Ecto neural progenitor cell (in vitro differentiated cells): ENCODE results near the gene PPP6R2.

Source experiments
- DNase-seq: peaks from one replicate; pipeline ENCODE4 v3.0.0-alpha.2; 2018; ENCODE audit warnings: low spot score

The PPP6R2 gene

DNA sequence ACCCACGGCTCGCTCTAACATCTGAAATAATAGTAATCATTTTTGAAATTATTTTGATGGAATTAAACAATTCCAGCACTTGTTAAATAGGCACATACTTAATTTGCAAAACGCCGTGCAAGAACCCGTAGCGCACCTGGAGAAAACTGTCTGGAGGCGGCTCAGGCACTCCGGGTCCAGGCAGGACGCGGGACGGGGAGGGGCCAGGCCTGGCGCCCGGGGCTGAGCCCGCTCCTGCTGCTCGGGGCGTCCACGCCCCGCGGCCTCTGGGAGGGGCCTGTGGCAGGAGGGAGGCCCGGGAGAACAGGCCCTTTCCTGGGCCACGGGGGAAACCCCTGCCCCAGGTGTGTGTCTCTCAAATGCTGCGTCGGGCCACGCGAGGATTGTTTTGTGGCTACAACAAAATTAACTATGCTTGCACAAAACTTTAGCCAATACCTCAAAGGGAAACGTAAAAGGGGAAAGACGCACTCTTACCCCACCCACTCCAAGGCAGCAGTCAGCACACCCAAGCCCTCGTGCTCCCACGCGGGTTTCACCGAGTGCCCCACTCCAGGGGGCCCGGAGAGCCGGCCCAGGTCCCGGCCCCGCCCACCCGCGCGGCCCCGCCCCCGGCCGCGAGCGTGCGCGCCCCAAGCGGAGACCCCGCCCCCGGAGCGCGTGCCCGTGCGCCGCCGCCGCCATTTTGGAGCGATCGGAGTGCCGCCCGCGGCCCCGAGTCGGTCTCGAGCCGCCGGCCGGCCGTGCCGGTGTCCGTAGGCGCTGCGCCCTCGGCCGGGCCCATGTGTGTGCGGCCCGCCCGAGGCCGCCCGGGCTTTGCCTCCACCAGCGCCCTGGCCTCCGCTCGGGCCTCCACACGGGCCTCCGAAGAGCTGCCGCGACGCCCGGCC lies at the start of gene PPP6R2:
Gene PPP6R2 (plus strand): TSS at position 677 of the 890 bp plus-strand sequence. CDS start 50,582 bp downstream, outside the sequence.
- peak; percentile 93 for DNase-seq

DNA sequence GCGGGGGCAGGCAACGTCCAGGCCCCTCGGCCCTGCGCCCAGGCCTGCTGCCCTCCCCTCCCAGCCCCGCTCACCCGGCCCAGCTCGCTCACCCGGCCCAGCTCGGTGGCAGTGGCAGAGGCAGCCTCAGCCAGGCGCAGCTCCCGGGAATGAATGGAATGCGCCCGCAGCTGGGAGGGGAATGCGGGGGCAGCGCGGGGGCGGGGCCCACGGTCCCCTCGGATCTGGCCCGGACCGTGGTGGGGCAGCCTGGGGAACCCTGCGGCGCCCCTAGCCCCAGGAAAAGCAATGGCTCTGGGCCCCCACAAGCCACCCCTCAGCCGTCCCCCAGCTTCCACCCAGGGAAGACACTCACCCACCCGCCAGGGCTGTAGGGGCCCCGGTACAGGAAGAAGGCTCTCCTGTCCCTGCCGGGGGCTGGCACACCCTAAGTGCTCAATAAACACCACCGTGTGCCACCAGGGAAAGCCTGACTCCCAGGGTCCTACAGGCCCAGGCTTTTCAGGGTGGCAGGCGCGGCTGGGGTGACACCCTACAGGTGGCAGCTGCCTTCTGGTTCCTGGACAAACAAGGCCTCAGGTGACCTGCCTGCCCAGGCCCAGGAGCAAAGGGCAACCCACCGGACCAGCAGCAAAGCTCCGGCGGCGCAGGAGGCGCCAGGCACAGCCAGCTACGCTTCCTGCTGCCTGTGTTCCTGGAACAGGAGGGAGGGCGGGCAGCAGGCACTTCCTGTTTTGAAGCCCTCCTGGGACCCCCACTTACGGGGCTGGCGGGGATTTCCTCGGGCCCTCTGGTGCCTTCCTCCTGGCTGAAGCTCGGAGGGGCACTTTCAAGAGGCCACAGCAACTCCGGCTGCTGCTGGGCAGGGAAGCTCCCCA lies 49.4 kb upstream of the PPP6R2 start:
- DNase-seq, result peak; percentile 90

DNA sequence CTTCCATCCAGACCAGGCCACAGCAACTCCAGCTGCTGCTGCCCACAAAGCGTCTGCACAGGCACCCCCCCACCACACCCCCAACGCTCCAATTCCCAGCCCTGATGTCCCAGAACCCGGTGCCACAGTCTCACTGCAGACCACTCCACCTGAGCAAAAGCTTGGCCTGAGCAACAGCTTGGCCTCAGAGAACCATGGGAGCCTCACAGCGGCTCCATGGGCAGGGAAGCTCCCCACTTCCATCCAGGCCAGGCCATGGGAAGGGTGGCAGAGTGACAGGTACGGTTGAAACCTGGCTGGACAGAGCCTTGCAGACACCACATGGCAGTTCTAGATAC lies 48.8 kb upstream of the PPP6R2 start:
- no peak for DNase-seq

DNA sequence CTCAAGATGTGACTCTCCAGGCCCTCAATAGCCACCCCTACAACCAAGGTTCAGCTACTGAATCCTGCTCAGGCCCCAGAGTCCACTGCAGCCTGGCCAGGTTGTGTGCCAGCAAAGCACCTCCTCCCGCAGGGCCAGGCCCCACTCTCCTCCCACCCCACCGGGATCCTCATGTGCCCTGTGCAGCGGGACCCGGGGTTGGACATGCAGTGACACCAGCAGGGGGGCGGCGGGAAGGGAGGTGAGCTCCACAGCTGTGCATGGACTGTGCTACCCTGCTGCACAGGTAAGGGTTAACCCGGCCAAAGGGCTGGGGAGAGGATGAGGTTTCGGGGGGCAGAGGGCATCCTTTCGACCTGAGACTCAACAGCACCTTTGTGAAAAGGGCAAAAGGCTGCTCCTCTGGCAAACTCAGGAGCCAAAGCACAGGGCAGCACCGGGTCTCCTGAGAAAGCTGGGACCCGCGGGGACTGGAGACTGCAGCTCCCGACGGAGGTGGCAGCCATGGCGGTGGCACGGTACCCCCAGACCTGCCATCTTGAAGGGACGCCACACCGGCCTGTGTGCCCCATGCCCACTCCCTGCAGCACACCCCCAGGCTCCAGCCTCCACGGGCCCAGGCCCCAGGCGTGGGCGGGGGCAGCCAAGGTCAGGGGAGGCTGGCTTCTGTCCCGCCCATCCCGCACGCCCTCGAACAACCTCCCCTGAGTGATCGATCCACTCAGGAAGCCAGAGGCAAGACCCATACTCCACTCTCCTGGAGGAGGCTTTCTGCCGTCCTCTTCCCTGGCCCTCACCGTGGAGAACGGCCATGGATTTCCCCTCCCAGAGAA lies 46.3 kb upstream of the PPP6R2 start:
- no peak for DNase-seq

DNA sequence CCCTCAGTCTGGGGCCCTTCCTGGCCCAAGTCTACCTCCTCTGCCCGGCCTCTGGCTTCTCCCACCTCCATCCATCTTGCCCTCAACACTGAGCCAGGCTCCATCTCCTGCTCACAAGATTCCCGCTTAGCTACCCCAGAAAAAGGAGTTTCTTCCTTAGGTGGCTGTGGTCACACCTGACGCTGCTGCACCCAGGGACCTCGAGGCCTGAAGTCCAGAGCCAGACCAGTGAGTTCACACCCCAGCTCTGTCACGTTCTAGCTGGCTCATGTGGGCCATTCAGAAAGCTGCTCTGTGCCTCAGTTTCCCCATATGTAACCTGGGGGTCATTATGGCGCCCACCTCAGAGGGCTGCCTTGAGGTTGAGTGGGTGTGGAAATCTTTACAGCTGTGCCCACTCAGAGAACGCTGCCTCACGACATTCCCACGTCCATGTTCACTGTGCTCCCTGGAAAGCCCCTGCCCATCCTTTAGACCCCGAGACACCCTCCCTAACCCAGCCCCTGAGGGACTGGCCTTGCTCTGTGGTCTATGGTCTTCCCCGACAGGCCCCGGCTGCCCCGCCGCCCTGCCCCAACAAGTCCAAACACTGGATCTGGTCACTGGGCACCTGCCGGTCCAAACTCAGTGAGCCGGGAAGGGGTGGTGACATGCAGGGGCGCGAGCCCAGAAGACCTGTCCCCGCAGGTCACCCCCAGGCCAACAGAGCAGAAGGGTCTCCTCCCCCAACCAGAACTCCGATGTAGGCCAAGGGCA lies 45.4 kb upstream of the PPP6R2 start:
- DNase-seq, result no peak

DNA sequence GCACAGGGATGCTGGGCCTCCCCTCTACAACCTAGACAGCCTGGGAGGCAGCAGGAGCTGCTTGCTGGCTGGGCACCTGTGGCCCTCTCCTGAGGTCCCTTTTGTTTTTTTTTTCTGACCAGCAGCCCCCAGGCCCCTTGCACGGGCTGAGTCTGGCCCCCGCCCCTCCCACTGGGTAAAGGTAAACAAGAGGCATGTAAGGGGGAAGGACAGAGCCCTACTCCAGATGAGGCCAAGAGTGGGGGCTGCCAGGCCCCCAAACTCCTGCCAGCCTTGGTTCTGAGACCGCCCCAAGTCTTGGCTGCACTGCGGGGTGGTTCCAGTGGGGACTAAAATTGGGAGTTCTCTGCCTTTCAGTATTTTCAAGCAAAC lies 44.9 kb upstream of the PPP6R2 start:
- DNase-seq, result no peak

GRCh38 chr22:50298937-50299784 lies 44.0 kb upstream of the PPP6R2 start:
- DNase-seq, result no peak

DNA sequence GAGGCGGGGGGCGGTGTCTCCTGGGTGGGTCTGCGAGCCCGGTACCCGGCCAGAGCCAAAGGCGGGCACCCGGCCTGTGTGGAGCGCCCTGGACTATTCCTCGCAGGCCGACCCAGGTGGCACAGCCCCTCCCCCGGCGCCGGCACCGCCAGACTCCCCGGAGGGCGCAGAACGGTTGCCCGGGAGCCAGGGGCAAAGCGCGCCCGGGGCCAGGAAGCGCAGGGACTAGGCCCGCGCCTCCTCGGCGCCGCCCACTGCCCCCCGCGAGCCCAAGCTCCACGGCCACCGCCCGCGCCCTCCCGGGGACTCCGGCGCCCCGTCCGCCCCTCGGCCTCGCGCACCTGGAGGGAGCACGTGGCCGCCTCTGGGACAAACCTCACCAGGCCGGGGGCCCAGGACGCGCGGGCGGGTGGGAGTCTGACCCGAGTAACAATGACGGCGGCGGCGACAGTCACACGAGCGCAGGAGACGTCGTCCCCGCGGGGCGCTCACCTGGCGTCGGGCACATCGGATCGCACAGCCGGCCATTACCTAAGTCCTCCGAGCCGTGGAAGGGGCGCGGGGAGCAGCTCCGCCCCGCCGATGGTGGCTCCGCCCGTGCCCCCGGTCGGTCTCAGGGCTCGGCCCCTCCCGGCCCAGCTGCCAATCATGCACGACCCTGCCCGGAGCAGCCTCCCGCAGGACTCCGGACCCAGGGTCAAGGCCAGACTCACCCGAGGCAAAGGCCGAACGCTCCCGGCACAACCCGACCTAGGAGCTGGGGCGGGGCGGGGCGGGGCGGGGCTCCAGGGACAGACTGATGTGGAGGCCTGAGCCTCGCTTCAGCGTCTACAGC lies 43.1 kb upstream of the PPP6R2 start:
- DNase-seq, result peak; percentile 76

DNA sequence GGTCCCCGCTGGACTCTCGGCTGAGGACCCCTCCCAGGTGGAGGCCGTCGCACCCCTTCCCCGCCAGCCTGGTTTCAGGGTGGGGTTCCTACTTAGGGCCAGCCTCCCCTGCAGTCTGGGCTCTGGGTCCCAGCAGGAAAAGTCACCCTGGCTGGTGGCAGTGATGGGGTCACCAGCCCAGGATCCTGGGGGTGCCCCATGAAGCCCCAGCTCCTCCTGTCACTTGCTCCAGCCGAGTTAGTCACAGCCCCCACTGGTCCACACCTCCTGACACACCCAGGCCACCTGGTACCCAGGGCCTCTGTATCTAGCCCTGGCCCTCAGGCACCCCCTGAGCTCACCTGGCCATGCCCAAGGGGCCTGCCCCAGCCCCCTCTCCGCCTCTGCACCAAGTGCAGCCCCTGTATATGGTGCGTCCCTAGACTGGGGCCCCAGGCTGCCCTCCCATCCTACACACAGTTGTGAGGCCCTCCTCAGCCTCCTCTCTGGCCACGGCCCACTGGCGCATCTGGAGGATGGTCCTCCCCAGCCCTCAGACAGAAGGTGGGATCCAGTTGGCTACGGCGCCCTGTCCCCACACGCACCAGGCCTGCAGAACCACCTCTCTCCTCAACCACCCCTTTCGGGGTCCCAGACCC lies 42.4 kb upstream of the PPP6R2 start:
- no peak for DNase-seq

DNA sequence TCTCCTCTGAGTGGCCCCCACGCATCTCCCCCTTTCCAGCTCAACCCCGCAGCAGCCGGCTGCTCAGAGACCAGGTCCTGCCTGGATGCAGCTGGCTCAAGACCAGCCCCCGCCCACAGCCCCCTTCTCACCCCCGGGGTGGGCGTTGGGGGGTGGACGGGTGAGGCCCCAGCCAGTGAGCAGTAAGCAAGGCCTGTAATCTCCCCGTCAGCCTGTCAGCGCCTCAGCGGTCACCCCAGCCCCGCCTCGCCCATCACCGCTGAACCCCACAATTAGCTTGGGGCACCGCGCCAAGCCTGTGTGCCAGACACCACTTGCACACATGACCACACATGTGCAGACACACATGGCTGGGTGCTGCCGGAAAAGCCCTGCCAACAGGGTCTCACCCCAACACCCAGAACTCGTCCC lies 41.5 kb upstream of the PPP6R2 start:
- DNase-seq, result no peak

DNA sequence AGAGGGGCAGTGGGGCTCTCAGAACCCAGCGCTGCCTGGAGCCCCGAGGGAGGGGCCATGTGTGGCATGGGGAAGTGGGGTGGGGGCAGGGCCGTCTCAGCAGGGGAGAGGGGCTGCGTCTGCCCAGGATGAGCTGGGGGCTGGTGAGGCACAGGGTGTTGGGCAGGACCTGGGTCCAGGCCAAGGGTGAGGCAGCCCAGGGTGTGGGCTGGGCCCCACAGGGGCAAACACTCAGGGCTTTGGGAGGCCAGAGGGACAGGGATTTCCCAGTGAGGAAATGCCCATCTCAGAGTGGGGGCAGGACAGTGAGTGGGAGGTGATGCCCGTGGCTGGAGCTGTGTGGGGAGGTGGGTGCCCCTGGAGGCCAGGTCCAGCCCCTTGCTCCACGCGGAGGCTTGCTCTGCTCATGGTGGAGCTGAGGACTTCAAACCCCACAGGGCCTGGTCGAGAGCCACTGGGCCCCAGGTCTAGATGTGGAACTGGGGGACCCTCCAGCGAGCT lies 41.0 kb upstream of the PPP6R2 start:
- no peak for DNase-seq

- DNase-seq, result no peak
Measured at GRCh38 chr22:50302564-50302963, 40.6 kb upstream of the PPP6R2 start.

- DNase-seq, result no peak
Measured at GRCh38 chr22:50303515-50303847, 39.6 kb upstream of the PPP6R2 start.

DNA sequence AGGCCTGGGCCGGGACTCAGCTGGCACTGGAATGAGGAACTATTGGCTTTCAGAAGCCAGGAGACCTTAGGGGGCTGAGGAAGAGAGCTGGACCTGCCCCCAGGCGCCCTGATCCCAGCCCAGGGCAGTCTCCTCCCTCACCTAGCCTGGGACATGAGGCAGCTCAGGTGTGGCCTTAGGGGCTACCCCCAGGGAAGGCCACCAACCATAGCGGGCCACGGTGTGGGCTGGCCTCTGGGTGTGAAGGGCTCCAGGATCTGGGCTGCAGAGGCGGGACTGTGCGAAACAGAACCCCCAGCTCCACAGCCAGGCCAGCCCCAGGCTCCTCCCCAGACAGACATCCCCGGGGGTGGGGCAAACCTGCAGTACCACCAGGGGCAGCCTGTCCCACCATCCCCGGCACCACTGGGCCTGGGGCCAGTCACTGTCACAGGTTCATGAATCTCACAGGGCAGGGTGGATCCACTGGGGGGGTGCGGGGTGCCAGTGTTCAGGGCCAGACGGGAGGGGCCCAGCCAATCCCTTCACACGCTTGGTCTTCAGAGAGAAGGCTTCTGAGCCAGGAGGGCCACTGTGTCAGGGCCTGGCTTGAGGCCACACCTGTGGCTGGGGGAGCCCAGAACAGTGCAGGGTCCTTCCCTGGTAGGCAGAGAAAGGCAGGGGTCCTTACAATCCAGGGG lies 39.1 kb upstream of the PPP6R2 start:
- no peak for DNase-seq

- no peak for DNase-seq
Measured at GRCh38 chr22:50304528-50305392, 38.4 kb upstream of the PPP6R2 start.

GRCh38 chr22:50305393-50305922 lies 37.7 kb upstream of the PPP6R2 start:
- no peak for DNase-seq

DNA sequence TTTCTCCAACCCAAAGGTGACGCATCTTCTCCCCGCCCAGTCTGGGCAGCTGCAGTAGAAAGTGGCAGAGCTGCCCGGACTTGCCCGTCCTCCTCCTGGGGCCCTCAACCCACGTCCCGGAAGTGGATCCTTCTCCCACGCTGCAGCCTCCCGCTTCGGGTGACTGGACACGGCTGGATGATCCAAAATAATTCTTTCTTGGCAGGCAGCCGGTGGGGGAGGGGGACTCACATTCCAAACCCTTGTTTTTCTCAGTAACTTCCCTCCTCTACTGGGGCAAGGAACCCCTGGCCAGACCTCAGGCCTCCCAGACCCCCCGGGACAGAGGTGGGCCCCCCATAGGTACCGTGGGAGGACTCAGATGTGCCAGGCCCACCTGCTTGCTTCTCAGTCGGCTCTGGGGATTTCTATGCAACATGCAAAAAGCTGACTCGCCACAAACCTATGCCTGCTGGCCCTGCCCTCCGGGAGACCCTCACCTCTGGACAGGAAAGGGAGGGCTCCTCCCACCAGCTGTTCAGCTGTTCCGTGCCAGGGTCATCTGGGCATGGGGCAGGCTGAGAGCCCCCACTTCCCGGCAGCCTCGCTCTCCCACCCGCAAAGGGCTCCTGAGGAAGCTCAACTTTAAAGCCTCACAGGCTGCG lies 37.1 kb upstream of the PPP6R2 start:
- DNase-seq, result no peak
